ENCODE data around the gene SCN8A. TPM values are rescaled to one million over a fixed set of nuclear protein-coding genes. Genes with fewer than 3 reads are reported as not detected.

SCN8A gene
- total RNA-seq, 1 donor from 2014 or later, result 0.22 TPM

GRCh38 chr12:51837286-51837685, 246.3 kb downstream of the SCN8A start:
- no peak for ATAC-seq
- intact Hi-C loops (cut with micrococcal nuclease), result no loop called here

GRCh38 chr12:51838036-51838435, 247.0 kb downstream of the SCN8A start:
- no peak for DNase-seq
- intact Hi-C loops (cut with micrococcal nuclease), result no loop called here
- no peak for ATAC-seq

More at GRCh38 chr12:51837286-51837685, 246.3 kb downstream of the SCN8A start:
- DNase-seq, result no peak

GRCh38 chr12:51838762-51839161, 247.7 kb downstream of the SCN8A start:
- ATAC-seq, result peak; percentile 58
- intact Hi-C loops (cut with micrococcal nuclease), result no loop called here
- no peak for DNase-seq

GRCh38 chr12:51839310-51839947, 248.4 kb downstream of the SCN8A start:
- DNase-seq (no peak), ATAC-seq (peak; percentile 85)
- intact Hi-C loops (cut with micrococcal nuclease), result no loop called here

- no peak for DNase-seq
- intact Hi-C loops (cut with micrococcal nuclease), result no loop called here
- no peak for ATAC-seq
Measured at GRCh38 chr12:51840966-51841365, 249.9 kb downstream of the SCN8A start.

- DNase-seq (no peak), ATAC-seq (no peak)
- intact Hi-C loops (cut with micrococcal nuclease), result no loop called here
Measured at GRCh38 chr12:51841727-51842126, 250.7 kb downstream of the SCN8A start.

- intact Hi-C loops (cut with micrococcal nuclease), result no loop called here
- ATAC-seq (no peak), DNase-seq (no peak)
Measured at GRCh38 chr12:51844854-51845253, 253.8 kb downstream of the SCN8A start.

GRCh38 chr12:51845482-51845881, 254.4 kb downstream of the SCN8A start:
- ATAC-seq (no peak), DNase-seq (no peak)
- intact Hi-C loops (cut with micrococcal nuclease), result no loop called here

GRCh38 chr12:51846271-51846691, 255.2 kb downstream of the SCN8A start:
- DNase-seq (no peak), ATAC-seq (no peak)
- intact Hi-C loops (cut with micrococcal nuclease), result no loop called here

- ATAC-seq (peak; percentile 66), DNase-seq (peak; percentile 74)
Measured at GRCh38 chr12:51846911-51847642, 256.0 kb downstream of the SCN8A start.

GRCh38 chr12:51847643-51848325, 256.8 kb downstream of the SCN8A start:
- peak; percentile 51 for ATAC-seq
- DNase-seq, result peak; percentile 55
- intact Hi-C loops (cut with micrococcal nuclease), result no loop called here

More at GRCh38 chr12:51846911-51847642, 256.0 kb downstream of the SCN8A start:
- intact Hi-C loops (cut with micrococcal nuclease), result no loop called here

- DNase-seq (no peak), ATAC-seq (no peak)
- intact Hi-C loops (cut with micrococcal nuclease), result no loop called here
Measured at GRCh38 chr12:51848326-51848727, 257.3 kb downstream of the SCN8A start, which contains the start of gene FIGNL2. Gene FIGNL2, minus strand, starts transcription at chr12:51848718. Its CDS starts 26,305 bp downstream, at chr12:51822413.

GRCh38 chr12:51848841-51849735, 258.1 kb downstream of the SCN8A start:
- DNase-seq, result no peak
- intact Hi-C loops (cut with micrococcal nuclease), result no loop called here
- ATAC-seq, result no peak

GRCh38 chr12:51850081-51850964, 259.3 kb downstream of the SCN8A start:
- no peak for ATAC-seq
- intact Hi-C loops (cut with micrococcal nuclease), result no loop called here
- DNase-seq, result no peak

GRCh38 chr12:51850965-51851299, 259.9 kb downstream of the SCN8A start:
- no peak for ATAC-seq
- intact Hi-C loops (cut with micrococcal nuclease), result no loop called here
- DNase-seq, result no peak

GRCh38 chr12:51851413-51852124, 260.5 kb downstream of the SCN8A start:
- DNase-seq, result no peak
- ATAC-seq, result peak; percentile 44
- intact Hi-C loops (cut with micrococcal nuclease), result no loop called here

GRCh38 chr12:51852404-51853137, 261.5 kb downstream of the SCN8A start:
- intact Hi-C loops (cut with micrococcal nuclease), result no loop called here
- DNase-seq (no peak), ATAC-seq (no peak)

All from left ventricle myocardium superior (tissue), 1 donor.